Measurements from ENCODE around the gene GNAQ. TPM values are rescaled to one million over a fixed set of nuclear protein-coding genes. Genes with fewer than 3 reads are reported as not detected.

Gene GNAQ
- total and polyA plus RNA-seq, 2 donors (not counting 1 experiment from before 2014, with no cell fraction given) = 0.60 to 1.4 TPM

- no peak overlapping the region for H3K27ac Mint-ChIP-seq
- H3K4me2 ChIP-seq (replicated peaks; ENCODE audit: low read depth, low read length, poor library complexity, severe bottlenecking) = no peak overlapping the region
- no peaks in the 10 kb centered on the region for H3K9me3 ChIP-seq (ENCODE audit: control extremely low read depth in 1 of 3, control insufficient read depth in 2 of 3, insufficient read depth in 1 of 3, low read length in 2 of 3)
- DNase-seq = no peak
- no peak overlapping the region for H2AFZ ChIP-seq (ENCODE audit: insufficient read depth, low read depth, low read length, poor library complexity, severe bottlenecking)
- H3K36me3 ChIP-seq (replicated peaks in 1 of 2; ENCODE audit: control extremely low read depth in 1 of 2, control insufficient read depth in 1 of 2, extremely low read depth in 1 of 2, insufficient read depth in 2 of 2, low read length in 1 of 2) = no peaks in the 10 kb centered on the region
- H3K9me3 Mint-ChIP-seq (ENCODE audit: insufficient read depth) = no peaks in the 10 kb centered on the region
- ATAC-seq (ENCODE audit: low read depth) = no peak
- ChIA-PET CTCF (no interaction called here), POLR2A (no interaction called here)
- H3K4me1 ChIP-seq (ENCODE audit: control insufficient read depth in 2 of 2, insufficient read depth in 2 of 2, low read length in 2 of 2) = no peaks in the 10 kb centered on the region
- intact Hi-C loops (cut with micrococcal nuclease) = no loop called here
- H3K79me2 ChIP-seq (ENCODE audit: control insufficient read depth, insufficient read depth, low read length) = no peaks in the 10 kb centered on the region
- no peaks in the 10 kb centered on the region for H3K27me3 ChIP-seq (replicated peaks in 1 of 4; ENCODE audit: control extremely low read depth in 1 of 4, control insufficient read depth in 3 of 4, insufficient read depth in 4 of 4, low read length in 3 of 4)
- TF ChIP-seq EZH2 (IDR thresholded peaks at IDR 0.05; ENCODE audit: borderline replicate concordance, insufficient read depth, low read depth, low read length, poor library complexity, severe bottlenecking) (no peak), CTCF (IDR thresholded peaks at IDR 0.05) (no peak)
- H3K9ac ChIP-seq (ENCODE audit: low read length) = no peak overlapping the region
- H4K20me1 ChIP-seq (ENCODE audit: control insufficient read depth, insufficient read depth, low read length, poor library complexity, severe bottlenecking) = no peaks in the 10 kb centered on the region
- WGBS (ENCODE audit: insufficient coverage) = no CpG with 5 or more reads among the region's 2 CpGs
- no peak overlapping the region for H3K4me3 ChIP-seq (ENCODE audit: control extremely low read depth in 1 of 5, extremely low read depth in 1 of 5, insufficient read depth in 1 of 5, low read depth in 2 of 5, low read length in 4 of 5)
- H3K4me3 Mint-ChIP-seq = no peak overlapping the region
- no peaks in the 10 kb centered on the region for H3K4me1 Mint-ChIP-seq
- H3K27me3 Mint-ChIP-seq = peaks cover 29% of the 10 kb centered on the region
- no peak overlapping the region for H3K27ac ChIP-seq (ENCODE audit: low read length in 2 of 2)
These were observed 129.8 kb downstream of the GNAQ start for GRCh38 chr9:77901771-77902170.

- ATAC-seq (ENCODE audit: low read depth) (no peak), DNase-seq (no peak)
- no peaks in the 10 kb centered on the region for H3K4me1 ChIP-seq (ENCODE audit: control insufficient read depth in 2 of 2, insufficient read depth in 2 of 2, low read length in 2 of 2)
- TF ChIP-seq CTCF (IDR thresholded peaks at IDR 0.05) (no peak), EZH2 (IDR thresholded peaks at IDR 0.05; ENCODE audit: borderline replicate concordance, insufficient read depth, low read depth, low read length, poor library complexity, severe bottlenecking) (no peak)
- H4K20me1 ChIP-seq (ENCODE audit: control insufficient read depth, insufficient read depth, low read length, poor library complexity, severe bottlenecking) = no peaks in the 10 kb centered on the region
- intact Hi-C loops (cut with micrococcal nuclease) = no loop called here
- Mint-ChIP-seq H3K27ac (no peak overlapping the region), H3K9me3 (ENCODE audit: insufficient read depth) (no peaks in the 10 kb centered on the region), H3K27me3 (peaks cover 26% of the 10 kb centered on the region), H3K4me1 (no peaks in the 10 kb centered on the region), H3K4me3 (no peak overlapping the region)
- H3K4me3 ChIP-seq (ENCODE audit: control extremely low read depth in 1 of 5, extremely low read depth in 1 of 5, insufficient read depth in 1 of 5, low read depth in 2 of 5, low read length in 4 of 5) = no peak overlapping the region
- 78% methylated on average over 3 of the region's 3 CpGs for WGBS (ENCODE audit: insufficient coverage)
- H3K9me3 ChIP-seq (ENCODE audit: control extremely low read depth in 1 of 3, control insufficient read depth in 2 of 3, insufficient read depth in 1 of 3, low read length in 2 of 3) = no peaks in the 10 kb centered on the region
- H3K4me2 ChIP-seq (replicated peaks; ENCODE audit: low read depth, low read length, poor library complexity, severe bottlenecking) = no peak overlapping the region
- no peaks in the 10 kb centered on the region for H3K79me2 ChIP-seq (ENCODE audit: control insufficient read depth, insufficient read depth, low read length)
- H3K27ac ChIP-seq (ENCODE audit: low read length in 2 of 2) = no peak overlapping the region
- ChIA-PET POLR2A (no interaction called here), CTCF (no interaction called here)
- no peaks in the 10 kb centered on the region for H3K36me3 ChIP-seq (replicated peaks in 1 of 2; ENCODE audit: control extremely low read depth in 1 of 2, control insufficient read depth in 1 of 2, extremely low read depth in 1 of 2, insufficient read depth in 2 of 2, low read length in 1 of 2)
- H3K9ac ChIP-seq (ENCODE audit: low read length) = no peak overlapping the region
- H2AFZ ChIP-seq (ENCODE audit: insufficient read depth, low read depth, low read length, poor library complexity, severe bottlenecking) = no peak overlapping the region
- no peaks in the 10 kb centered on the region for H3K27me3 ChIP-seq (replicated peaks in 1 of 4; ENCODE audit: control extremely low read depth in 1 of 4, control insufficient read depth in 3 of 4, insufficient read depth in 4 of 4, low read length in 3 of 4)
These were observed 130.6 kb downstream of the GNAQ start for GRCh38 chr9:77901018-77901417.

All from B cell (primary cell).